ENCODE measurements around the gene PADI6. TPM values are rescaled to one million over a fixed set of nuclear protein-coding genes. Genes with fewer than 3 reads are reported as not detected.

Gene PADI6
- total and polyA plus RNA-seq, 2 donors (not counting 1 experiment from before 2014, with no cell fraction given): 0.04 TPM; not detected in 1

GRCh38 chr1:17381161-17381560 lies 9.2 kb downstream of the PADI6 start:
- H3K27ac Mint-ChIP-seq: no peak overlapping the region

GRCh38 chr1:17392199-17392740 lies 20.3 kb downstream of the PADI6 start:
- Histone ChIP-seq H3K36me3 (replicated peaks in 1 of 2; ENCODE audit: control extremely low read depth in 1 of 2, control insufficient read depth in 1 of 2, extremely low read depth in 1 of 2, insufficient read depth in 2 of 2, low read length in 1 of 2) (no peaks in the 10 kb centered on the region), H4K20me1 (ENCODE audit: control insufficient read depth, insufficient read depth, low read length, poor library complexity, severe bottlenecking) (no peaks in the 10 kb centered on the region), H3K9me3 (ENCODE audit: control extremely low read depth in 1 of 3, control insufficient read depth in 2 of 3, insufficient read depth in 1 of 3, low read length in 2 of 3) (no peaks in the 10 kb centered on the region), H2AFZ (ENCODE audit: insufficient read depth, low read depth, low read length, poor library complexity, severe bottlenecking) (no peak overlapping the region), H3K27me3 (replicated peaks in 1 of 4; ENCODE audit: control extremely low read depth in 1 of 4, control insufficient read depth in 3 of 4, insufficient read depth in 4 of 4, low read length in 3 of 4) (peaks cover 0 to 3% (median 0%) of the 10 kb centered on the region in 4 experiments), H3K4me3 (ENCODE audit: control extremely low read depth in 1 of 5, extremely low read depth in 1 of 5, insufficient read depth in 1 of 5, low read depth in 2 of 5, low read length in 4 of 5) (no peak overlapping the region), H3K4me2 (replicated peaks; ENCODE audit: low read depth, low read length, poor library complexity, severe bottlenecking) (no peak overlapping the region), H3K9ac (ENCODE audit: low read length) (no peak overlapping the region), H3K4me1 (ENCODE audit: control insufficient read depth in 2 of 2, insufficient read depth in 2 of 2, low read length in 2 of 2) (no peaks in the 10 kb centered on the region), H3K79me2 (ENCODE audit: control insufficient read depth, insufficient read depth, low read length) (no peaks in the 10 kb centered on the region), H3K27ac (ENCODE audit: low read length in 2 of 2) (no peak overlapping the region)
- Mint-ChIP-seq H3K4me1 (no peaks in the 10 kb centered on the region), H3K9me3 (ENCODE audit: insufficient read depth) (no peaks in the 10 kb centered on the region), H3K27me3 (peaks cover 4% of the 10 kb centered on the region), H3K4me3 (no peak overlapping the region), H3K27ac (no peak overlapping the region)
- TF ChIP-seq EZH2 (IDR thresholded peaks at IDR 0.05; ENCODE audit: borderline replicate concordance, insufficient read depth, low read depth, low read length, poor library complexity, severe bottlenecking): no peak
- no peak for TF ChIP-seq CTCF (IDR thresholded peaks at IDR 0.05)
- 82% methylated on average over 10 of the region's 10 CpGs for WGBS (ENCODE audit: insufficient coverage)
- ATAC-seq (ENCODE audit: low read depth) (no peak), DNase-seq (no peak)
- intact Hi-C loops (cut with micrococcal nuclease): no loop called here
- POLR2A ChIA-PET: no interaction called here
- CTCF ChIA-PET: interaction anchor here (1.3 kb wide), 1 partner anchor 13 kb away, joined by 3 read pairs; no protein-coding TSS in a partner anchor

More at GRCh38 chr1:17381161-17381560, 9.2 kb downstream of the PADI6 start:
- no peaks in the 10 kb centered on the region for H3K4me1 ChIP-seq (ENCODE audit: control insufficient read depth in 2 of 2, insufficient read depth in 2 of 2, low read length in 2 of 2)
- intact Hi-C loops (cut with micrococcal nuclease): no loop called here
- no peaks in the 10 kb centered on the region for H3K9me3 ChIP-seq (ENCODE audit: control extremely low read depth in 1 of 3, control insufficient read depth in 2 of 3, insufficient read depth in 1 of 3, low read length in 2 of 3)
- POLR2A ChIA-PET: no interaction called here
- H3K79me2 ChIP-seq (ENCODE audit: control insufficient read depth, insufficient read depth, low read length): no peaks in the 10 kb centered on the region
- Mint-ChIP-seq H3K27me3 (peaks cover 35% of the 10 kb centered on the region), H3K9me3 (ENCODE audit: insufficient read depth) (no peaks in the 10 kb centered on the region), H3K4me3 (no peak overlapping the region), H3K4me1 (no peaks in the 10 kb centered on the region)
- H3K27ac ChIP-seq (ENCODE audit: low read length in 2 of 2): no peak overlapping the region
- ATAC-seq (ENCODE audit: low read depth) (no peak), DNase-seq (no peak)
- CTCF ChIA-PET: no interaction called here
- WGBS (ENCODE audit: insufficient coverage): 100% methylated on average over 1 of the region's 2 CpGs
- H3K9ac ChIP-seq (ENCODE audit: low read length): no peak overlapping the region
- TF ChIP-seq CTCF (IDR thresholded peaks at IDR 0.05) (no peak), EZH2 (IDR thresholded peaks at IDR 0.05; ENCODE audit: borderline replicate concordance, insufficient read depth, low read depth, low read length, poor library complexity, severe bottlenecking) (no peak)
- no peak overlapping the region for H3K4me2 ChIP-seq (replicated peaks; ENCODE audit: low read depth, low read length, poor library complexity, severe bottlenecking)
- no peaks in the 10 kb centered on the region for H3K36me3 ChIP-seq (replicated peaks in 1 of 2; ENCODE audit: control extremely low read depth in 1 of 2, control insufficient read depth in 1 of 2, extremely low read depth in 1 of 2, insufficient read depth in 2 of 2, low read length in 1 of 2)
- H3K4me3 ChIP-seq (ENCODE audit: control extremely low read depth in 1 of 5, extremely low read depth in 1 of 5, insufficient read depth in 1 of 5, low read depth in 2 of 5, low read length in 4 of 5): no peak overlapping the region
- H3K27me3 ChIP-seq (replicated peaks in 1 of 4; ENCODE audit: control extremely low read depth in 1 of 4, control insufficient read depth in 3 of 4, insufficient read depth in 4 of 4, low read length in 3 of 4): no peaks in the 10 kb centered on the region
- no peaks in the 10 kb centered on the region for H4K20me1 ChIP-seq (ENCODE audit: control insufficient read depth, insufficient read depth, low read length, poor library complexity, severe bottlenecking)
- H2AFZ ChIP-seq (ENCODE audit: insufficient read depth, low read depth, low read length, poor library complexity, severe bottlenecking): no peak overlapping the region

Data from B cell (primary cell).